Transverse colon (tissue), 4 donors: ENCODE measurements around the gene SEPHS2. TPM values are rescaled to one million over a fixed set of nuclear protein-coding genes. Genes with fewer than 3 reads are reported as not detected.

Experiments used
- DNase-seq: peaks from one replicate; pipeline ENCODE4 v3.0.0-alpha.2; 2019
- H3K27ac ChIP-seq, 4 donors: fragments of 200-600 bp; sonication (generic); 2 replicates each; pipeline ENCODE4 v1.5.1; 2016 to 2018; ENCODE audit warnings: inconsistent platforms in 4 of 4
- H3K27me3 ChIP-seq: fragments of 200-600 bp; sonication (generic); 2 replicates; pipeline ENCODE4 v1.5.1; 2017; ENCODE audit warnings: inconsistent platforms
- H3K36me3 ChIP-seq, 4 donors: fragments of 200-600 bp; sonication (generic); 2 replicates each; pipeline ENCODE4 v1.5.1; 2017 to 2019; ENCODE audit warnings: inconsistent platforms in 4 of 4
- H3K4me1 ChIP-seq, 4 donors: fragments of 200-600 bp; sonication (generic); 2 replicates each; pipeline ENCODE4 v1.5.1; 2017 to 2020; ENCODE audit warnings: inconsistent platforms in 4 of 4
- H3K4me3 ChIP-seq, 4 donors: fragments of 200-600 bp; sonication (generic); 1 replicate in 1 of 4; 2 replicates in 3 of 4; pipeline versions ENCODE4 v1.5.1 to v1.6.1; 2017 to 2019; ENCODE audit warnings: inconsistent platforms in 4 of 4
- H3K9me3 ChIP-seq, 2 donors: fragments of 200-600 bp; sonication (generic); 2 replicates each; pipeline ENCODE4 v1.5.1; 2017 to 2019; ENCODE audit warnings: inconsistent platforms in 2 of 2
- CTCF ChIP-seq, 5 experiments: fragments of 200-600 bp in 3 of 5; fragments of 450-650 bp in 2 of 5; sonication (generic) in 3 of 5; IDR thresholded peaks; 1 replicate in 2 of 5; 2 replicates in 3 of 5; pipeline ENCODE4 v1.5.1; 2016 to 2017; ENCODE audit warnings: antibody characterized with exemption in 5 of 5, inconsistent platforms in 3 of 5, mild to moderate bottlenecking in 2 of 5, moderate library complexity in 1 of 5
- EP300 ChIP-seq: sonication (generic); formaldehyde crosslinking; IDR thresholded peaks from one replicate; pipeline ENCODE4 v1.6.1; 2017; ENCODE audit warnings: antibody characterized with exemption, low read depth
- POLR2A ChIP-seq: fragments of 450-650 bp; IDR thresholded peaks from one replicate; pipeline ENCODE4 v1.6.1; 2016; ENCODE audit warnings: antibody characterized with exemption, mild to moderate bottlenecking, moderate library complexity
- POLR2AphosphoS5 ChIP-seq, 3 donors: sonication (generic); formaldehyde crosslinking; IDR thresholded peaks; one replicate each; pipeline ENCODE4 v1.6.1; 2016; ENCODE audit warnings: antibody characterized with exemption in 3 of 3
- WGBS, 2 donors: methylation state at CpG; one replicate each; pipeline ENCODE4 v1.1.5; 2018; ENCODE audit warnings: low coverage in 1 of 2; 5-methylcytosine and 5-hydroxymethylcytosine counted together
- in situ Hi-C, 4 donors: fragments of 200-750 bp; cut with MboI; loops; one replicate each; pipeline versions ENCODE4 v1.15.0 to v1.15.1; 2017; ENCODE audit warnings: low sequenced_read_pairs in 3 of 4, low pct_ligation_motif_present in 1 of 4, low pct_unique_long_range_greater_than_20kb in 1 of 4
- intact Hi-C: fragments of 100-400 bp; cut with DNase I; formaldehyde crosslinking; loops from one replicate; pipeline ENCODE4 v1.15.1; 2023; ENCODE audit warnings: low total_unique reads
- total RNA-seq, 4 donors: library from RNA; depleted of rRNA; stranded (reverse); fragments of >200 nt; gene quantifications; one replicate each; pipeline ENCODE4 v1.1.0, GENCODE V29; 2016

SEPHS2 gene
- total RNA-seq: 100 to 1,000 TPM in 3 of 4 donors, 10 to 100 TPM in 1; 86.7 to 218 (median 151) TPM

GRCh38 chr16:30445408-30446202 lies at the start of gene SEPHS2:
SEPHS2 (minus strand) TSS chr16:30445874; CDS start chr16:30445727, 147 bp downstream.
- H3K9me3 ChIP-seq: no peaks in the 10 kb centered on the region
- intact Hi-C loops (loop anchor here (10.0 kb wide), 1 partner anchor 79 kb away; the partner anchor contains the start of gene ZNF768), in situ Hi-C loops (loop anchor here in 3 of 4 donors (10.0 to 25.0 kb wide), 3 partner anchors 79 to 159 kb away; partner anchors contain the start of genes ZNF688 (in 1 of the 3), ZNF764 (in 1 of the 3) and ZNF768 (in 1 of the 3))
- H3K4me1 ChIP-seq: peaks cover 11 to 49% (median 32%) of the 10 kb centered on the region in 4 donors
- H3K27ac ChIP-seq: peak within 1 kb of the TSS; percentile 93 to 99 (median 96)
- peak; percentile 94 for TF ChIP-seq POLR2A
- peak; percentile 94 to 96 (median 95) for TF ChIP-seq POLR2AphosphoS5 (IDR thresholded peaks at IDR 0.05)
- no peak for TF ChIP-seq EP300
- TF ChIP-seq CTCF (IDR thresholded peaks at IDR 0.05): peak; percentile 21 to 53 (median 42)
- DNase-seq: peak; percentile 99
- H3K4me3 ChIP-seq: peak within 1 kb of the TSS; percentile 70 to 99 (median 76)
- H3K36me3 ChIP-seq: peaks cover 0 to 12% (median 0%) of the 10 kb centered on the region in 4 donors
- WGBS, 2 donors: 1% methylated on average over 45 of the region's 59 CpGs; no CpG with 5 or more reads in 1 of the 2 donors
- no peaks in the 10 kb centered on the region for H3K27me3 ChIP-seq

GRCh38 chr16:30494709-30495108 lies 49.0 kb upstream of the SEPHS2 start:
- Histone ChIP-seq H3K36me3 (no peaks in the 10 kb centered on the region), H3K4me3 (no peak overlapping the region), H3K27me3 (no peaks in the 10 kb centered on the region), H3K4me1 (peaks cover 0 to 8% (median 0%) of the 10 kb centered on the region in 4 donors), H3K9me3 (no peaks in the 10 kb centered on the region), H3K27ac (no peak overlapping the region)
- no peak for DNase-seq
- TF ChIP-seq POLR2A: no peak
- TF ChIP-seq EP300: no peak
- TF ChIP-seq POLR2AphosphoS5 (IDR thresholded peaks at IDR 0.05): no peak
- no peak for TF ChIP-seq CTCF (IDR thresholded peaks at IDR 0.05)
- in situ Hi-C loops: no loop called here
- intact Hi-C loops: no loop called here
- WGBS, 2 donors: 80% methylated on average over 12 of the region's 12 CpGs; no CpG with 5 or more reads in 1 of the 2 donors

- DNase-seq: no peak
- Histone ChIP-seq H3K27me3 (no peaks in the 10 kb centered on the region), H3K4me1 (peaks cover 0 to 8% (median 0%) of the 10 kb centered on the region in 4 donors), H3K4me3 (no peak overlapping the region), H3K9me3 (no peaks in the 10 kb centered on the region), H3K36me3 (no peaks in the 10 kb centered on the region), H3K27ac (no peak overlapping the region)
- intact Hi-C loops: no loop called here
- no peak for TF ChIP-seq POLR2AphosphoS5 (IDR thresholded peaks at IDR 0.05)
- TF ChIP-seq EP300: no peak
- TF ChIP-seq CTCF (IDR thresholded peaks at IDR 0.05): no peak
- no peak for TF ChIP-seq POLR2A
- in situ Hi-C loops: no loop called here
- 90 to 100% methylated on average over 1 to 11 of the region's 11 CpGs for WGBS, 2 donors
Observed at GRCh38 chr16:30493941-30494488, 48.3 kb upstream of the SEPHS2 start.

GRCh38 chr16:30491744-30492308 lies 46.2 kb upstream of the SEPHS2 start:
- in situ Hi-C loops (no loop called here), intact Hi-C loops (no loop called here)
- Histone ChIP-seq H3K9me3 (no peaks in the 10 kb centered on the region), H3K27me3 (no peaks in the 10 kb centered on the region), H3K4me3 (no peak overlapping the region), H3K4me1 (peaks cover 0 to 8% (median 0%) of the 10 kb centered on the region in 4 donors), H3K27ac (no peak overlapping the region), H3K36me3 (no peaks in the 10 kb centered on the region)
- peak; percentile 24 for DNase-seq
- WGBS, 2 donors: 58 to 73% methylated on average over 2 to 6 of the region's 6 CpGs
- no peak for TF ChIP-seq CTCF (IDR thresholded peaks at IDR 0.05)
